Esophagus muscularis mucosa (tissue), 4 donors: ENCODE data around the gene TPPP. TPM values are rescaled to one million over a fixed set of nuclear protein-coding genes. Genes with fewer than 3 reads are reported as not detected.

Experiments
- DNase-seq: peaks from one replicate; pipeline ENCODE4 v3.0.0-alpha.2; 2017; ENCODE audit errors: extremely low spot score
- H3K27ac ChIP-seq, 4 donors: fragments of 200-600 bp; sonication (generic); replicated peaks in 1 of 4; 1 replicate in 3 of 4; 2 replicates in 1 of 4; pipeline ENCODE4 v1.5.1; 2016 to 2019; ENCODE audit warnings: mild to moderate bottlenecking in 1 of 4
- H3K27me3 ChIP-seq, 4 donors: fragments of 200-600 bp; sonication (generic); one replicate each; pipeline versions ENCODE4 v1.5.1 to v1.6.0; 2016 to 2019
- H3K36me3 ChIP-seq, 4 donors: fragments of 200-600 bp; sonication (generic); one replicate each; pipeline ENCODE4 v1.5.1; 2016 to 2019
- H3K4me1 ChIP-seq, 4 donors: fragments of 200-600 bp; sonication (generic); one replicate each; pipeline ENCODE4 v1.5.1; 2016 to 2019
- H3K4me3 ChIP-seq, 4 donors: fragments of 200-600 bp; sonication (generic); 1 replicate in 2 of 4; 2 replicates in 2 of 4; pipeline ENCODE4 v1.5.1; 2016 to 2019; ENCODE audit warnings: mild to moderate bottlenecking in 4 of 4, moderate library complexity in 1 of 4
- H3K9me3 ChIP-seq, 4 donors: fragments of 200-600 bp; sonication (generic); 1 replicate in 3 of 4; 2 replicates in 1 of 4; pipeline ENCODE4 v1.5.1; 2016 to 2019
- CTCF ChIP-seq, 3 experiments: fragments of 200-600 bp in 2 of 3; fragments of 450-650 bp in 1 of 3; sonication (generic) in 2 of 3; IDR thresholded peaks; one replicate each; pipeline ENCODE4 v1.5.1; 2017 to 2019; ENCODE audit warnings: antibody characterized with exemption in 3 of 3, mild to moderate bottlenecking in 2 of 3, moderate library complexity in 1 of 3
- EP300 ChIP-seq: sonication (generic); formaldehyde crosslinking; IDR thresholded peaks from one replicate; pipeline ENCODE4 v1.6.1; 2017; ENCODE audit warnings: antibody characterized with exemption
- POLR2A ChIP-seq: fragments of 450-650 bp; IDR thresholded peaks from one replicate; pipeline ENCODE4 v1.6.1; 2017; ENCODE audit warnings: antibody characterized with exemption, moderate library complexity, mild to moderate bottlenecking, low read depth
- POLR2AphosphoS5 ChIP-seq, 2 donors: sonication (generic); formaldehyde crosslinking; IDR thresholded peaks; one replicate each; pipeline ENCODE4 v1.6.1; 2017; ENCODE audit warnings: antibody characterized with exemption in 2 of 2
- WGBS: methylation state at CpG from one replicate; pipeline ENCODE4 v1.1.5; 2018; 5-methylcytosine and 5-hydroxymethylcytosine counted together
- intact Hi-C: fragments of 100-400 bp; cut with DNase I; formaldehyde crosslinking; loops from one replicate; pipeline ENCODE4 v1.15.1; 2023
- total RNA-seq, 4 donors: library from RNA; depleted of rRNA; stranded (reverse); fragments of >200 nt; gene quantifications; one replicate each; pipeline versions ENCODE4 v1.1.0 to v1.2.1, GENCODE V29; 2016

Gene TPPP
- total RNA-seq, 4 donors from 2014 or later: 19.5 to 45.7 (median 34.5) TPM

GRCh38 chr5:622946-623522, 70.1 kb downstream of the TPPP start:
- H3K4me3 ChIP-seq: no peak overlapping the region
- no peak for DNase-seq
- no peaks in the 10 kb centered on the region for H3K4me1 ChIP-seq
- TF ChIP-seq POLR2AphosphoS5 (IDR thresholded peaks at IDR 0.05): no peak
- no peak for TF ChIP-seq POLR2A
- no peak for TF ChIP-seq CTCF (IDR thresholded peaks at IDR 0.05)
- TF ChIP-seq EP300: no peak
- H3K36me3 ChIP-seq: peaks cover 14 to 73% (median 43%) of the 10 kb centered on the region in 4 donors
- intact Hi-C loops: no loop called here
- no peaks in the 10 kb centered on the region for H3K27me3 ChIP-seq
- WGBS: 96% methylated on average over 31 of the region's 31 CpGs
- H3K9me3 ChIP-seq: no peaks in the 10 kb centered on the region
- H3K27ac ChIP-seq: no peak overlapping the region

- TF ChIP-seq CTCF (IDR thresholded peaks at IDR 0.05): no peak
- intact Hi-C loops: no loop called here
- no peaks in the 10 kb centered on the region for H3K9me3 ChIP-seq
- peaks cover 14 to 69% (median 41%) of the 10 kb centered on the region in 4 donors for H3K36me3 ChIP-seq
- H3K4me1 ChIP-seq: no peaks in the 10 kb centered on the region
- WGBS: 95% methylated on average over 9 of the region's 9 CpGs
- H3K4me3 ChIP-seq: no peak overlapping the region
- no peaks in the 10 kb centered on the region for H3K27me3 ChIP-seq
- DNase-seq: no peak
- no peak overlapping the region for H3K27ac ChIP-seq
Observed at GRCh38 chr5:622359-622758, 70.8 kb downstream of the TPPP start.

- H3K4me3 ChIP-seq: no peak overlapping the region
- peaks cover 14 to 65% (median 41%) of the 10 kb centered on the region in 4 donors for H3K36me3 ChIP-seq
- no peaks in the 10 kb centered on the region for H3K27me3 ChIP-seq
- H3K27ac ChIP-seq: no peak overlapping the region
- 98% methylated on average over 16 of the region's 16 CpGs for WGBS
- no peaks in the 10 kb centered on the region for H3K9me3 ChIP-seq
- H3K4me1 ChIP-seq: no peaks in the 10 kb centered on the region
- no peak for TF ChIP-seq POLR2A
- no peak for TF ChIP-seq POLR2AphosphoS5 (IDR thresholded peaks at IDR 0.05)
- TF ChIP-seq CTCF (IDR thresholded peaks at IDR 0.05): no peak
- no peak for TF ChIP-seq EP300
- intact Hi-C loops: no loop called here
- DNase-seq: no peak
Observed at GRCh38 chr5:621341-621761, 71.8 kb downstream of the TPPP start.

- WGBS: 95% methylated on average over 4 of the region's 8 CpGs
- no peak for DNase-seq
- H3K36me3 ChIP-seq: peaks cover 14 to 58% (median 41%) of the 10 kb centered on the region in 4 donors
Observed at GRCh38 chr5:620586-621180, 72.5 kb downstream of the TPPP start.

More at GRCh38 chr5:620586-621180, 72.5 kb downstream of the TPPP start:
- Histone ChIP-seq H3K9me3 (no peaks in the 10 kb centered on the region), H3K4me1 (no peaks in the 10 kb centered on the region), H3K27ac (no peak overlapping the region), H3K27me3 (no peaks in the 10 kb centered on the region), H3K4me3 (no peak overlapping the region)
- TF ChIP-seq EP300 (no peak), CTCF (IDR thresholded peaks at IDR 0.05) (no peak), POLR2A (no peak), POLR2AphosphoS5 (IDR thresholded peaks at IDR 0.05) (no peak)
- intact Hi-C loops: no loop called here
